Measurements from ENCODE around the gene TEX50. TPM values are rescaled to one million over a fixed set of nuclear protein-coding genes. Genes with fewer than 3 reads are reported as not detected.
"Not testable (repeated sequence)": the region's sequence is repeated elsewhere in the genome, so short reads cannot be mapped to it uniquely, and the experiment has no call there.

The TEX50 gene, protein sequence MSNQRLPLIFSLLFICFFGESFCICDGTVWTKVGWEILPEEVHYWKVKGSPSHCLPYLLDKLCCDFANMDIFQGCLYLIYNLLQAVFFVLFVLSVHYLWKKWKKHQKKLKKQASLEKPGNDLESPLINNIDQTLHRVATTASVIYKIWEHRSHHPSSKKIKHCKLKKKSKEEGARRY
- not detected in 2 replicates for total RNA-seq (2014; rRNA removed; shearing (Covaris generic))

- Histone ChIP-seq H3K27ac (no peak within 1 kb of the TSS), H3K36me3 (no peaks in the 10 kb centered on the region), H3K4me1 (replicated peaks) (no peaks in the 10 kb centered on the region), H3K4me3 (no peak within 1 kb of the TSS), H3K27me3 (replicated peaks) (no peaks in the 10 kb centered on the region), H3K9me3 (replicated peaks) (peaks cover 4% of the 10 kb centered on the region; the same call in 1 of the 2 replicates)
- DNase-seq (ENCODE audit: low read depth in 1 of 2, low spot score in 2 of 2), result no peak
Measured at GRCh38 chr1:173635116-173635515, at the start of gene TEX50. Gene TEX50, plus strand, starts transcription at chr1:173635338. Its CDS starts 184 bp downstream, at chr1:173635522.

DNA sequence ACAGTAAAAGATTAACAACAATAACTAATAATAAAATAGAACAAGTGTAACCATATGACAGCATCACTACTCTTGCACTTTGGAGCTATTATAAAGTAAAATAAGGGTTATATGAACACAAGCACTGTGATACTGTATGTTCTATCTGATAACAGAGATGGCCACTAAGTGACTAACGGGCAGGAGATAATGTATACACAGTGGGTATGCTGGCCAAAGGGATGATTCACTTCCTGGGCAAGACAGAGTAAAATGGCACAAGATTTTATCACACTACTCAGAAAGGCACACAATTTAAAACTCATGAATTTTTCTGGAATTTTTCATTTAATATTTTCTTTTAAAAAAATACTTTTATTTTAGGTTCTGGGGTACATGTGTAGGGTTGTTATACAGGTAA is 44.6 kb upstream of the TEX50 start:
- no peak overlapping the region for H3K27ac ChIP-seq
- no peak for DNase-seq (ENCODE audit: low read depth in 1 of 2, low spot score in 2 of 2)

GRCh38 chr1:173591138-173591537 is 44.0 kb upstream of the TEX50 start:
- DNase-seq (ENCODE audit: low read depth in 1 of 2, low spot score in 2 of 2); H3K4me3 ChIP-seq; H3K36me3 ChIP-seq; H3K27ac ChIP-seq; H3K4me1 ChIP-seq (replicated peaks); H3K9me3 ChIP-seq (replicated peaks); H3K27me3 ChIP-seq (replicated peaks): not testable (repeated sequence)

More for the DNA sequence above, 44.6 kb upstream of the TEX50 start:
- H3K36me3 ChIP-seq, result no peaks in the 10 kb centered on the region
- no peaks in the 10 kb centered on the region for H3K27me3 ChIP-seq (replicated peaks)
- no peak overlapping the region for H3K4me3 ChIP-seq
- H3K9me3 ChIP-seq (replicated peaks), result no peaks in the 10 kb centered on the region
- no peaks in the 10 kb centered on the region for H3K4me1 ChIP-seq (replicated peaks)

DNA sequence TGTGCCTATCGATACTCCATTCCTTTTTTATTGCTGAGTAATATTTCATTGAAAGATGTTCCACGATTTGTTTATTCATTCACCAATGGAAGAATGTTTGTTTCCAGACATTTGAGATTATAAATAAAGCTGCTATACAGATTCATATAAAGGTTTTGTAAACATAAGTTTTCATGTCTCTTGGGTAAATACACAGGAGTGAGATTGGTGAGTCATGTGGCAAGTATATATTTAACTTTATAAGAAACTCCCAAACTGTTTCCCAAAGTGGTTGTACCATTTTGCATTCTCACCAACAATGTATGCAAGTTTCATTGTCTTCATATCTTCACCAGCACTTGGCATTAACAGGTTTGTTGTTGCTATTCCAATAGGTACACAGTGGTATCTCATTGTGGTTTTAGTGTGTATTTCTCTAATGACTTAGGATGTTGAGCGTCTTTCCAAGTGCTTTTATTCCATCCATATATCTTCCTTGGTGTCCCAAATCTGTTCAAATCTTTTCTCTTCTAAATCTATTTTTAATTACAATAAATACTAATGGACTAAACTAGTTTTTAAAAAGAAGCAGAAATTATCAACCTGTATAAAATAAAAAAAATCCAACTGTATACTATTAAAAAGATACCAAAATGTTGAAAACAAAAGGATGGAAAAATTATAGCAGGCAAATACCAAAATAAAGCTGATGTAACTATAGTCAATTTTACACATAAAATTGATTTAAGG is 38.9 kb upstream of the TEX50 start:
- H3K9me3 ChIP-seq (replicated peaks), result no peaks in the 10 kb centered on the region
- H3K4me1 ChIP-seq (replicated peaks), result no peaks in the 10 kb centered on the region
- H3K36me3 ChIP-seq, result no peaks in the 10 kb centered on the region
- DNase-seq (ENCODE audit: low read depth in 1 of 2, low spot score in 2 of 2), result no peak
- no peak overlapping the region for H3K4me3 ChIP-seq
- 0 out of 2 replicates have a peak, but pooled peaks cover 5% of the 10 kb centered on the region for H3K27me3 ChIP-seq (replicated peaks)
- no peak overlapping the region for H3K27ac ChIP-seq

GRCh38 chr1:173601588-173601987 is 33.5 kb upstream of the TEX50 start:
- Histone ChIP-seq H3K4me3 (no peak overlapping the region), H3K27ac (no peak overlapping the region), H3K4me1 (replicated peaks) (no peaks in the 10 kb centered on the region), H3K36me3 (no peaks in the 10 kb centered on the region), H3K9me3 (replicated peaks) (no peaks in the 10 kb centered on the region), H3K27me3 (replicated peaks) (0 out of 2 replicates have a peak, but pooled peaks cover 5% of the 10 kb centered on the region)
- DNase-seq (ENCODE audit: low read depth in 1 of 2, low spot score in 2 of 2), result no peak

DNA sequence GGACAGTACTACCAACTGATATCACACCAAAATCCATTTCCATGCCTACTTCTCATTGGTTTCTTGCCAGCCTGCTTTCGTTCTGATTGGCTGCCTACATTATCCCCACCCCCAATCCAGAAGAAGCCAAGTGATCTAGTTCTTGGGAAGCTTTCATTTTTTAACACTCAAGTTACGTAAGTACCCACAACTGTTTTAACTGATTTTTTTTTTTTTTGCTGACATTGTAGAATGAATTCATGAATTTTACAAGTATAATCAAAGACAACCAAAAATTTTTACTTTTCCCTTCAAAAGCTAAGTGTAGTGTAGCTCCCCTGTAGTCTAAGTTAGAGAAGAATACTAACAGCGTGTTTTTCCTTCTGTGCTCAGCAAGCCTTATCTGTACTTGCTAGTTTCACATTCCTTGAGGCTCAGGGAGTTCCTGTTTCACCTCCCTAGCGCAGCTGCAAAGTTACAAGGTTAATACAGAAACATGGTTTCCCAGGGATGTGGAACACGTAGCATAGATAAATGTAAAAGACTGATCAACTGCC is 32.0 kb upstream of the TEX50 start, which contains the start of gene SLC9C2:
TSS of gene SLC9C2 (minus strand) at position 17 of the 536 bp plus-strand sequence. CDS start 1,296 bp downstream, outside the sequence.
- Histone ChIP-seq H3K27ac (no peak within 1 kb of the TSS), H3K4me3 (no peak within 1 kb of the TSS), H3K9me3 (replicated peaks) (no peaks in the 10 kb centered on the region), H3K4me1 (replicated peaks) (no peaks in the 10 kb centered on the region), H3K27me3 (replicated peaks) (no peaks in the 10 kb centered on the region), H3K36me3 (no peaks in the 10 kb centered on the region)
- no peak for DNase-seq (ENCODE audit: low read depth in 1 of 2, low spot score in 2 of 2)

- no peaks in the 10 kb centered on the region for H3K9me3 ChIP-seq (replicated peaks)
- DNase-seq (ENCODE audit: low read depth in 1 of 2, low spot score in 2 of 2), result no peak
- no peaks in the 10 kb centered on the region for H3K4me1 ChIP-seq (replicated peaks)
- no peaks in the 10 kb centered on the region for H3K27me3 ChIP-seq (replicated peaks)
- H3K36me3 ChIP-seq, result no peaks in the 10 kb centered on the region
- H3K27ac ChIP-seq, result no peak overlapping the region
- H3K4me3 ChIP-seq, result no peak overlapping the region
Measured at GRCh38 chr1:173608503-173609216, 26.5 kb upstream of the TEX50 start.

GRCh38 chr1:173613086-173613485 is 22.1 kb upstream of the TEX50 start:
- H3K4me1 ChIP-seq (replicated peaks); H3K9me3 ChIP-seq (replicated peaks); H3K4me3 ChIP-seq; DNase-seq (ENCODE audit: low read depth in 1 of 2, low spot score in 2 of 2); H3K36me3 ChIP-seq; H3K27ac ChIP-seq; H3K27me3 ChIP-seq (replicated peaks): not testable (repeated sequence)

GRCh38 chr1:173616859-173617258 is 18.3 kb upstream of the TEX50 start:
- no peak overlapping the region for H3K27ac ChIP-seq
- peaks cover 4% of the 10 kb centered on the region; the same call in 1 of the 2 replicates for H3K9me3 ChIP-seq (replicated peaks)
- no peak overlapping the region for H3K4me3 ChIP-seq
- H3K36me3 ChIP-seq, result no peaks in the 10 kb centered on the region
- H3K27me3 ChIP-seq (replicated peaks), result no peaks in the 10 kb centered on the region
- H3K4me1 ChIP-seq (replicated peaks), result no peaks in the 10 kb centered on the region
- DNase-seq (ENCODE audit: low read depth in 1 of 2, low spot score in 2 of 2), result no peak

GRCh38 chr1:173627269-173627668 is 7.9 kb upstream of the TEX50 start:
- Histone ChIP-seq H3K9me3 (replicated peaks) (no peaks in the 10 kb centered on the region), H3K27ac (no peak overlapping the region), H3K4me1 (replicated peaks) (no peaks in the 10 kb centered on the region), H3K27me3 (replicated peaks) (no peaks in the 10 kb centered on the region; the same call in 1 of the 2 replicates), H3K4me3 (no peak overlapping the region), H3K36me3 (no peaks in the 10 kb centered on the region)
- DNase-seq (ENCODE audit: low read depth in 1 of 2, low spot score in 2 of 2), result no peak

DNA sequence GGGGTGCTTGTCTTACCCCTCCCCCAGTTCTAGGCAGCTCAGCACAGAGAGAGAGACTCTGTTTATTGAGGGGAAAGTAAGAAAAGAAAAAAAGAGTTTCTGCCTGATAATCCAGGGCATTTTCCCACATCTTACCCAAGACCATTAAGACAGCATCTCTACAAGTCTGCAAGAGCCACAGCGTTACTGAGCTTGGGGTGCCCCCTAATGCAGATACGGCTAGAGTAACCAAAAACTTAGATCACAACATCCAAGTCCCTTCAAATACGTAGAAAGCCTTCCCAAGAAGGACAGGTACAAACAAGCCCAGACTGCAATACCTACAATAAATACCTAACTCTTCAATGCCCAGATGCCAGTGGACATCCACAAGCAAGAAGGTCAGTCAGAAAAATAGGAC is 6.2 kb upstream of the TEX50 start:
- H3K27me3 ChIP-seq (replicated peaks), result no peaks in the 10 kb centered on the region; the same call in 1 of the 2 replicates
- no peaks in the 10 kb centered on the region for H3K4me1 ChIP-seq (replicated peaks)
- no peaks in the 10 kb centered on the region for H3K36me3 ChIP-seq
- no peak overlapping the region for H3K4me3 ChIP-seq
- H3K9me3 ChIP-seq (replicated peaks), result no peaks in the 10 kb centered on the region
- H3K27ac ChIP-seq, result no peak overlapping the region
- DNase-seq (ENCODE audit: low read depth in 1 of 2, low spot score in 2 of 2), result no peak

- DNase-seq (ENCODE audit: low read depth in 1 of 2, low spot score in 2 of 2); H3K4me3 ChIP-seq; H3K4me1 ChIP-seq (replicated peaks); H3K36me3 ChIP-seq; H3K27me3 ChIP-seq (replicated peaks); H3K27ac ChIP-seq; H3K9me3 ChIP-seq (replicated peaks): not testable (repeated sequence)
Measured at GRCh38 chr1:173637236-173638042, 2.3 kb downstream of the TEX50 start.

All from SJSA1 (cell line).